HEK293T (cell line): ENCODE results near the gene PRKCA.

Experiments
- CTCF ChIA-PET: fragments of 350-600 bp; formaldehyde crosslinking; extraction: SDS; loops from one replicate; lab custom pipeline; 2021; ENCODE audit warnings: antibody characterized with exemption, inconsistent platforms; lab: Yijun Ruan, JAX
- POLR2A ChIA-PET: fragments of 350-600 bp; formaldehyde crosslinking; extraction: SDS; loops from one replicate; lab custom pipeline; 2020; ENCODE audit warnings: antibody characterized with exemption, inconsistent platforms; lab: Yijun Ruan, JAX
- DNase-seq: peaks from one replicate; pipeline ENCODE4 v3.0.0; 2012; ENCODE audit warnings: mixed read lengths; ENCODE audit errors: extremely low spot score
- ARNT ChIP-seq: fragments of 450-650 bp; IDR thresholded peaks from 2 replicates; pipeline ENCODE4 v1.6.1; 2017; ENCODE audit warnings: mild to moderate bottlenecking
- BHLHE40 ChIP-seq: fragments of 450-650 bp; IDR thresholded peaks from 2 replicates; pipeline ENCODE4 v1.6.1; 2016; ENCODE audit warnings: mild to moderate bottlenecking, moderate library complexity, borderline replicate concordance
- CTBP1 ChIP-seq: fragments of 450-650 bp; IDR thresholded peaks from 2 replicates; pipeline ENCODE4 v1.6.1; 2016; ENCODE audit warnings: borderline replicate concordance
- ELF4 ChIP-seq: fragments of 450-650 bp; IDR thresholded peaks from 2 replicates; pipeline ENCODE4 v1.6.1; 2017; ENCODE audit warnings: antibody characterized with exemption
- FOXA1 ChIP-seq: fragments of 450-650 bp; IDR thresholded peaks from 2 replicates; pipeline ENCODE4 v1.6.1; 2016; ENCODE audit warnings: mild to moderate bottlenecking
- FOXK2 ChIP-seq: fragments of 450-650 bp; IDR thresholded peaks from 2 replicates; pipeline ENCODE4 v1.6.1; 2016; ENCODE audit warnings: mild to moderate bottlenecking
- FOXM1 ChIP-seq: fragments of 450-650 bp; IDR thresholded peaks from 2 replicates; pipeline ENCODE4 v1.6.1; 2017; ENCODE audit warnings: mild to moderate bottlenecking, borderline replicate concordance
- HDGF ChIP-seq: fragments of 450-650 bp; IDR thresholded peaks from 2 replicates; pipeline ENCODE4 v1.6.1; 2017; ENCODE audit warnings: antibody characterized with exemption, borderline replicate concordance
- L3MBTL2 ChIP-seq: fragments of 450-650 bp; conservative IDR thresholded peaks from 2 replicates; pipeline ENCODE4 v1.6.1; 2016; ENCODE audit warnings: mild to moderate bottlenecking
- LEF1 ChIP-seq: fragments of 450-650 bp; IDR thresholded peaks from 2 replicates; pipeline ENCODE4 v1.6.1; 2017; ENCODE audit warnings: mild to moderate bottlenecking, borderline replicate concordance
- NFRKB ChIP-seq: fragments of 450-650 bp; IDR thresholded peaks from 2 replicates; pipeline ENCODE4 v1.6.1; 2016; ENCODE audit warnings: mild to moderate bottlenecking, moderate library complexity
- SP1 ChIP-seq: fragments of 450-650 bp; IDR thresholded peaks from 2 replicates; pipeline ENCODE4 v1.6.1; 2017
- SUZ12 ChIP-seq: fragments of 450-650 bp; IDR thresholded peaks from 2 replicates; pipeline ENCODE4 v1.6.1; 2016; ENCODE audit warnings: mild to moderate bottlenecking
- TARDBP ChIP-seq: fragments of 450-650 bp; IDR thresholded peaks from 2 replicates; pipeline ENCODE4 v1.6.1; 2016
- ZNF384 ChIP-seq: fragments of 450-650 bp; IDR thresholded peaks from 2 replicates; pipeline ENCODE4 v1.6.1; 2016
- TF ChIP-seq, protein P1 (sequence below): fragments of 450-650 bp; IDR thresholded peaks from 2 replicates; pipeline ENCODE4 v1.6.1; 2016

Gene PRKCA

DNA sequence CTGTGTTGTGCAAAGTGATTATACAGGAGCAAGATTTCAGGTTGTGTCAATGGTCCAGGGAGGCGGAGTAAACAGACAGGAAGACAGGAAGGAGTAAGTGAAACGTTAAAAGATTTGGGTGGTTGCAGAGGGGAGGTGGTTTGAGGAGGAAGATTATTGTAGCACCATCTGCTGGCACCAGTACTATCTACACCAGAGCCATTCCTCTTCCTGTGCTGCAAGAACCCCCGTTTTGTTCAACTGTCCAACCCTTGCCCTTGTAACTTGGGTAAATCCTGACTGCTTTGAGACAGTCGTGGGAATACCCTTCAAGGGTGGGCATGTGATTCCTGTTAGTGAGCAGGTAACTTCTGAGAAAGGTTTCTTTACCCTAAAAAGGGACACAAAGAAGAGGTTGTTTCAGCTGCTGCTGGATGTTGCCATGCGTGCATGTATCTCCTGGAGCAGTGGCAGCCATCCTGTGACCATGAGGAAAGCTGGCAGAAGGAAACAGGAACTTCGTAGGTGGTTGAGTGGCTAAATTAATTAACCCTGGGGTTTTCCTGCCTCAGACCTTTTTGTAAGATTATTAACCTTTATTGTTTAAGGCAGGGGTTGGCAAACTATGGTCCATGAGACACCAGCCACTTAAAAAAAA lies 124.1 kb downstream of the PRKCA start:
- ChIA-PET POLR2A (no interaction called here), CTCF (interaction anchor here (0.6 kb wide), 1 partner anchor 52 kb away, joined by 3 read pairs; no protein-coding TSS in a partner anchor)
- TF ChIP-seq SUZ12 (no peak), ARNT (no peak)
- DNase-seq: peak; percentile 38

- TF ChIP-seq TARDBP (no peak), ELF4 (no peak)
- DNase-seq: no peak
- ChIA-PET CTCF (interaction anchor here (0.6 kb wide), 1 partner anchor 52 kb away, joined by 3 read pairs; no protein-coding TSS in a partner anchor), POLR2A (no interaction called here)
Measured at GRCh38 chr17:66427134-66427533, 124.7 kb downstream of the PRKCA start.

GRCh38 chr17:66429680-66430079 lies 127.3 kb downstream of the PRKCA start:
- CTCF ChIA-PET: interaction anchor here (0.6 kb wide), 1 partner anchor 159 kb away, joined by 4 read pairs; no protein-coding TSS in a partner anchor
- POLR2A ChIA-PET: no interaction called here
- TF ChIP-seq CTBP1 (no peak), FOXM1 (no peak), ZNF384 (no peak), ARNT (no peak), L3MBTL2 (no peak), SUZ12 (no peak), FOXA1 (no peak), HDGF (no peak), TARDBP (no peak), LEF1 (no peak), NFRKB (no peak), FOXK2 (no peak), ELF4 (no peak)
- TF ChIP-seq, protein P1, sequence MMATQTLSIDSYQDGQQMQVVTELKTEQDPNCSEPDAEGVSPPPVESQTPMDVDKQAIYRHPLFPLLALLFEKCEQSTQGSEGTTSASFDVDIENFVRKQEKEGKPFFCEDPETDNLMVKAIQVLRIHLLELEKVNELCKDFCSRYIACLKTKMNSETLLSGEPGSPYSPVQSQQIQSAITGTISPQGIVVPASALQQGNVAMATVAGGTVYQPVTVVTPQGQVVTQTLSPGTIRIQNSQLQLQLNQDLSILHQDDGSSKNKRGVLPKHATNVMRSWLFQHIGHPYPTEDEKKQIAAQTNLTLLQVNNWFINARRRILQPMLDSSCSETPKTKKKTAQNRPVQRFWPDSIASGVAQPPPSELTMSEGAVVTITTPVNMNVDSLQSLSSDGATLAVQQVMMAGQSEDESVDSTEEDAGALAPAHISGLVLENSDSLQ: no peak
- DNase-seq: no peak

GRCh38 chr17:66430846-66431795 lies 128.7 kb downstream of the PRKCA start:
- ChIA-PET POLR2A (no interaction called here), CTCF (no interaction called here)
- TF ChIP-seq LEF1: no peak
- no peak for TF ChIP-seq FOXK2
- no peak for TF ChIP-seq SP1
- no peak for TF ChIP-seq ELF4
- no peak for TF ChIP-seq FOXA1
- TF ChIP-seq SUZ12: no peak
- TF ChIP-seq ARNT: no peak
- TF ChIP-seq BHLHE40: no peak
- no peak for TF ChIP-seq NFRKB
- no peak for TF ChIP-seq ZNF384
- no peak for TF ChIP-seq HDGF
- no peak for TF ChIP-seq CTBP1
- no peak for TF ChIP-seq TARDBP
- TF ChIP-seq L3MBTL2: no peak
- TF ChIP-seq, protein P1: no peak
- TF ChIP-seq FOXM1: no peak
- DNase-seq: no peak

DNA sequence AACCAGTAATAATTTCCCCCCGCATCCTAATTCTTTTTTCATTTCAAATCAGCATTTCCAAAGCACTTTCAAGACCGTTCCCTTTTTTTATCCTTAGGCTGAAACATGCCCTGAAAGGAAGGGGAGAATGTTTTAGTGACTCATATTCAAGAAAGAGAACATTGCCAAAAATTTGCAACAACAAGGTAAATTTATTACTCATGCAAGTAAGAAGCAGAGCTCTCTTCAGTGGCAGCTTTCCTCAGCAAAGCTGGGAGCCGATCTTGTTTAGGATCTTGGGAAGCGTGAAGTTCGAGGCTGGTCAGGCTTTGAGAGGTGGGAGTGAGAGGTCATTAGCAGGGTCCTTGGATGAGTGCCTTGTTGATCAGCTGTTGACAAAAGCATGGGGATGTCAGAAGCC lies 129.5 kb downstream of the PRKCA start:
- DNase-seq: no peak
- TF ChIP-seq TARDBP (no peak), ZNF384 (no peak), HDGF (no peak)
- POLR2A ChIA-PET: no interaction called here
- CTCF ChIA-PET: no interaction called here

- no peak for DNase-seq
- ChIA-PET POLR2A (no interaction called here), CTCF (no interaction called here)
- TF ChIP-seq, protein P1: no peak
- no peak for TF ChIP-seq LEF1
Measured at GRCh38 chr17:66432411-66432957, 130.1 kb downstream of the PRKCA start.
